Measurements from ENCODE around the gene EPHA8.

Gene EPHA8

DNA sequence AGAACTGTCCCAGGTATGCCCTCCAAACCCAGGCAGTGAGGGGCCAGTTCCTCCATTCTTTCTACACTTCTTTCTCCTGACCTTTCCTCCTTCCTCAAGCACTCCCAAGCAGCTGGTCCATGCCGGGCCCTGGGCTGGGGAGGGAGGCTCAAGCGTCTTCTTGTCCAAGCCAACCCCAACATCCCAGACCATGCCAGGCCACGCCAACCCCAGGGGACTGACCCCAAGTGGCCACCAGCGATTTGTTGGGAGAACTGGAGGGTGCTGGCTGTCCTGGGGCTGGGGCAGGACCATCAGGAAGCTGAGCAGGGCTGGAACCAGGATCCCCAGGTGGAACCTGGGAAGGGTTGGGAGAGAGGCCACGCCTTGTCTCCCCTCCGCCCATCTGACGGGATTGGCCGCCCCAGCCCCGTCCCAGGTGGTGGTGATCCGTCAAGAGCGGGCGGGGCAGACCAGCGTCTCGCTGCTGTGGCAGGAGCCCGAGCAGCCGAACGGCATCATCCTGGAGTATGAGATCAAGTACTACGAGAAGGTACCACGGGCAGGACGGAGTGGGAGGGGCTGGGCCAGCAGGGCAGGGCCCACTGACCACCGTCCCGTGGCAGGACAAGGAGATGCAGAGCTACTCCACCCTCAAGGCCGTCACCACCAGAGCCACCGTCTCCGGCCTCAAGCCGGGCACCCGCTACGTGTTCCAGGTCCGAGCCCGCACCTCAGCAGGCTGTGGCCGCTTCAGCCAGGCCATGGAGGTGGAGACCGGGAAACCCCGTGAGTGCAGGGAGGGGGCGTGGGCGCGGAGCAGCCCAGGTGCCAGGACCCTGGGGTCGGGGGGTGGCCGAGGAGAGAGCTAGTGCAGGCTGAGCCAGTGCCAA is 29.9 kb downstream of the EPHA8 start:
- DNase-seq (ENCODE audit: low read depth) = no peak

DNA sequence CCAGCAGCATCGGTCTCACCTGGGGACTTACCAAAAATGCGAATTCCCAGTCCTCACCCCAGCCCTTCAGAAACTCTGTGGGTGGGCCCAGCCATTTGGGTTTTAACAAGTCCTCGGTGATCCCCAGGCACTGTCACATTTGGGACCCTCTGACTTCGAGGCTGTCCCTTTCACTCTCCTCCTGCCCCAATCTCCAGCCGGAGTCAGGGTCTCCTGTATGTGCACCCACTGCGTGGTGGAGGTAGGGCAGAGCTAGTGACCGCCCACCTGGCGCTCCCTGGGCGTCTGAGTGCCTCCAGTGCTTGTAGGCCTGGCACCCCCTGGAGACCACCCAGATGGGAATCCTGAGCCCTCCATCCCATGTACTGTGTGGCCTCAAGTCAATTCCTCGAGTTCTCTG is 31.1 kb downstream of the EPHA8 start:
- DNase-seq (ENCODE audit: low read depth) = no peak

DNA sequence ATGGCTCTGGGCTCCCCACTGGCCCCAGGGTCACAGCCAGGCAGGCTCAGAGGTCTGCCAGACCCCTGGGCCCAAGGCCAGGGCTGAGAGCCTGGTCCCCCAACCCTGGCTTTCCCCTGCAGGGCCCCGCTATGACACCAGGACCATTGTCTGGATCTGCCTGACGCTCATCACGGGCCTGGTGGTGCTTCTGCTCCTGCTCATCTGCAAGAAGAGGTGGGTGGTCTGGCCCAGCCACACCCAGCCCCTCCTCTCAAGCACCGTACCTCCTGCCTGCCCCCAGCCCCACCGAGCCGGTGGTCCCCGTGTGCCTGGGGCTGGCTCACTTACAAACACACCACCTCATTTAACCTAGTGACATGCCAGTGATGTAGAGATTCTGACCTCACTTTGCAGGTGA is 31.8 kb downstream of the EPHA8 start:
- DNase-seq (ENCODE audit: low read depth) = no peak

DNA sequence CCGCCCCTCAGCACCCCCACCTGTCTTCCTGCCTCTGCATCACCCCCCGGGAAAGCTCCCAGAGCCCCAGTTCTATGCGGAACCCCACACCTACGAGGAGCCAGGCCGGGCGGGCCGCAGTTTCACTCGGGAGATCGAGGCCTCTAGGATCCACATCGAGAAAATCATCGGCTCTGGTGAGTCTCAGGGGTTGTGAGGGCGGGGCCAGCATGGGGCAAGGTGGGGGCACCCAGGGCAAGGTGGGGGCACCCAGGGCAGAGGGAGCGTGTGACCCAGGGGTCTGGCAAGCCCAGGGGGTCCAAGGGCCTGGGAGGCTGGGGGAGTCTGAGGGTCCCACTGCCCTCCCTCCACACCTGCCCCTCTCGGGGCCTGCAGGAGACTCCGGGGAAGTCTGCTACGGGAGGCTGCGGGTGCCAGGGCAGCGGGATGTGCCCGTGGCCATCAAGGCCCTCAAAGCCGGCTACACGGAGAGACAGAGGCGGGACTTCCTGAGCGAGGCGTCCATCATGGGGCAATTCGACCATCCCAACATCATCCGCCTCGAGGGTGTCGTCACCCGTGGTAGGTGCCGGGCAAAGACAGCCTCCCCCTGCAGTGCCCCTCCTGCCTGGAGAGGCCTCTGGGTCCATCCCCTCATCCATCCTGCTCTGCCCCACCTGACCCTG is 34.1 kb downstream of the EPHA8 start:
- no peak for DNase-seq (ENCODE audit: low read depth)

DNA sequence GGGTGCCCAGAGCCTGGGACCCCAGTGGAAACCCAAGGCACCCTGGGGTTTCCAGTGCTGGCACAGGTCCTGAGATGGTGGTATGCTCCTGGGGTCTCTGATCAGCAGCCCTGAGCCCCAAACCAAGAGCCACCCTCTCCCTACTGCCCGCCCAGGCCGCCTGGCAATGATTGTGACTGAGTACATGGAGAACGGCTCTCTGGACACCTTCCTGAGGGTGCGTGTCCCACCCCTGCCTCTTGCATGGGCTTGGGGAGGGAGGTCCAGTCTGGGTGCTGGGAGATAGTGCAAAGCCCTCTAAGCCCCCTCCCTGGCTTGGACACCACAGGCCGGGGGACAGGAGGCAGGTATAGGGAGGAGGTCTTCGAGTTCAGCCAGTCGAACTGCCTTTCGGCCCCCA is 34.7 kb downstream of the EPHA8 start:
- DNase-seq (ENCODE audit: low read depth) = no peak

DNA sequence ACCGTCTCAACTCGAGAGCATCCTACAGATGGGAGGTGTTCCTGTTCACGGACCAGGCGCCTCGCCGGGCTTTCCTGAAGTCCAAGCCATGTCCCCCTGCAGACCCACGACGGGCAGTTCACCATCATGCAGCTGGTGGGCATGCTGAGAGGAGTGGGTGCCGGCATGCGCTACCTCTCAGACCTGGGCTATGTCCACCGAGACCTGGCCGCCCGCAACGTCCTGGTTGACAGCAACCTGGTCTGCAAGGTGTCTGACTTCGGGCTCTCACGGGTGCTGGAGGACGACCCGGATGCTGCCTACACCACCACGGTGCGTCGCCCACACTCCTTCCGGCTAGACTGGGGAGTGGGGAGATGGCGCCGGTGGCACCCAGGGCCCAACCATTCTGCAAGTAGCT is 35.4 kb downstream of the EPHA8 start:
- no peak for DNase-seq (ENCODE audit: low read depth)

DNA sequence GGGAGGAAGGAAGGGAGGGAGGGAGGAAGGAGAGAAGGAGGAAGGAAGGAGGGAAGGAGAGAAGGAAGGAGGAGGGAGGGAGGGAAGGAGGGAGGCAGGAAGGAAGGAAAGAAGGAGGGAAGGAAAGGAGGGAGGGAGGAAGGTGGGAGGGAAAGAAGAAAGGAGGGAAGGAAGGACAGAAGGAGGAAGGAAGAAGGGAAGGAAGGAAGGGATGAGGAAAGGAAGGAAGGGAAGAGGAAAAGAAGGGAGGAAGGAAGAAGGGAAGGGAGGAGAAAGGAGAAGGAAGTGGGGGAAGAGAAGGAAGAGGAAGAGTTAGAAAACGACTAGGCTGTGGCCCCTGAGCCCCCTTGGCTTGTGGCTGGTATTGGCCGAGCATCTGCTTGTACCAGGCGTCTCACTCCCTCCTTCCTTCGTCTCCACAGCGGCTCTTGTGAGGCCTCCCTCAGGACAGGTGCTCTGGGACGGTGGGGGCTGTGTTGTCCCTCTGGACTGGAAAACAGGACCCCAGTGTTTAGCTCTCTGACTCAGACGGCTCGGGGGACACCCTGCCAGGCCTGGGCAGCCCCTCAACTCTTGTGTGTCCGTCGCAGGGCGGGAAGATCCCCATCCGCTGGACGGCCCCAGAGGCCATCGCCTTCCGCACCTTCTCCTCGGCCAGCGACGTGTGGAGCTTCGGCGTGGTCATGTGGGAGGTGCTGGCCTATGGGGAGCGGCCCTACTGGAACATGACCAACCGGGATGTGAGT is 37.0 kb downstream of the EPHA8 start:
- no peak for DNase-seq (ENCODE audit: low read depth)

DNA sequence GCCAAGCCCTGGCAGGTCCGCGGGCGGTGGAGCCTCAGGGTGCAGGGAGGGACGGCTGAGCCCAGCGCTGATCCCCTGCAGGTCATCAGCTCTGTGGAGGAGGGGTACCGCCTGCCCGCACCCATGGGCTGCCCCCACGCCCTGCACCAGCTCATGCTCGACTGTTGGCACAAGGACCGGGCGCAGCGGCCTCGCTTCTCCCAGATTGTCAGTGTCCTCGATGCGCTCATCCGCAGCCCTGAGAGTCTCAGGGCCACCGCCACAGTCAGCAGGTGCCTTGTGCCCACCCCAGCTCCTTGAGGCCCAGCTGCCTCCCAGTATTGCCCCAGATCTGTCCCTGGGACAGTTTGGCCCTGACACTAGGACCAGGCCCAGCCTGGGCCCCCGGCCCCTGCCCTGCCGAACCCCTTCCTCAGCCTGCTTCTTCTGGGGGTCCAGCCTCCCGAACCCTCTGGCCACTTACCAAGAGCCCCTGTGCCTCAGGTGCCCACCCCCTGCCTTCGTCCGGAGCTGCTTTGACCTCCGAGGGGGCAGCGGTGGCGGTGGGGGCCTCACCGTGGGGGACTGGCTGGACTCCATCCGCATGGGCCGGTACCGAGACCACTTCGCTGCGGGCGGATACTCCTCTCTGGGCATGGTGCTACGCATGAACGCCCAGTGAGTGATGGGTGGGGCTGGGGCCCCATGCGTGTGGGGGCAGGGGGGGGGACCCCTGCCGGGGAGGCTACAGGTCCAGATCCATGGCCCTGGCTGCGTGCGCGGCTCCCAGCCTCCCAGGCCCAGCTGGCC is 37.7 kb downstream of the EPHA8 start:
- DNase-seq (ENCODE audit: low read depth) = no peak

DNA sequence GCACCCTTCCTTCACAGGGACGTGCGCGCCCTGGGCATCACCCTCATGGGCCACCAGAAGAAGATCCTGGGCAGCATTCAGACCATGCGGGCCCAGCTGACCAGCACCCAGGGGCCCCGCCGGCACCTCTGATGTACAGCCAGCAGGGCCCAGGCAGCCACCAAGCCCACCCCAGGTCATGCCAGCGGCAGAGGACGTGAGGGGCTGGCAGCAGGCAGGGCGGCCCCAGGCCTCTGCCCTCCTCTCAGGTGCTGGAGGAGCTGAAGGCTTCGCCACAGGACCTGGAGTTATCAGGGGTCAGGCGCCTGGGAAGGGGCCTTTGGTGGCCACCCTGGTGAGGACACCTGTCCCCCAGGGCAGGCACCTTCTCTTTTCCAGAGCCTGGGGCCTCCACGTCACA is 38.3 kb downstream of the EPHA8 start:
- DNase-seq (ENCODE audit: low read depth) = no peak

DNA sequence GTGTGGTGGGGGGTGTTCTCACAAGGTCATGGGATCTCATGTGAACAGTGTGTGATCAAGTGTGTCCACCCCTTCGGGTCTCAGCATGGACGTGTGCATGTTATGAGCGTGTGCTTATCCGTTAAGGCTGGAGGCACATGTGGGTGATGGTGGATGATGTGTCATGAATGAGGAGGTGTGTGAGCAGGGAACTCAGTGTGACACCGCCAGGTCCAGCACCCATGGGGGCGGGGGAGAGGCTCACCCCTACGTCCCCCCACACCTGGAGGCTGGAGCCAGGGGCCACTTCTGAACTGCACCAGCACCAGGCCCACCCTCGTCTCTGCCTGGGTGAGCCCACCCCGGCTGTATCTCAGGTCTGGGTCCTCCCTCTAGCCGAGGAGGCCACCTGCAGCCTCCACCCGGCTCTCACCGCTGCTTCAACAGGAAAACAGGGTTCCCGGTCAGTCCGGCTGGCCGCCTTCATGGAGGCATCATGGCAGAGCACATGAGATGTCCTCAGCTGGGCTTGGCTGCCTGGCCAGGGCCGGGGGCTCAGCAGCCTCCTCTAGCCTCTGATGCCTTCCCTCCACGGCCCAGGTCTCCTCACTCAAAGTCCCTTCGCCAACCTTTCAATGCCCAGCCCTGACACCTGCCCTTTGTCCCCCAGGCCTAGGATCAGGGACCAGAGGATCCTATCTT is 38.9 kb downstream of the EPHA8 start:
- DNase-seq (ENCODE audit: low read depth) = no peak

DNA sequence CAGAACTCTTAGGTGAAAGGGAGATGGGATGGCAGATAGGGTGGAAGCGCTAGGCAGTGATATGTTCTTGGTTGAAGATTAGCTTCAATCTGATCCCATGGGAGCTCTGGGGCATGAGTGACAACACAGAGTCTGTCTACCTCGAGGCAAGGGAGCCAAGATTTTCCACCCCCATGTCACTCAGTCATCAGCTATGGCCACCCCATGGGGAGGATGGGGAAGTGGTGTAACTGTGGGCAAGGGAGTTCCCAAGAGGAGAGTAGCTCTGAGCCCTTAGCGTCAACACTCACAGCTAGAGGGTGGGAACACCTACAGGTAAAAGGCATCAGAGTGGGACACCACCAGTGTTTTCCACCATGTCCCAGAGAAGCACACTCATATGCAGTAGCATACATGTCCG is 42.9 kb downstream of the EPHA8 start:
- no peak for DNase-seq (ENCODE audit: low read depth)

DNA sequence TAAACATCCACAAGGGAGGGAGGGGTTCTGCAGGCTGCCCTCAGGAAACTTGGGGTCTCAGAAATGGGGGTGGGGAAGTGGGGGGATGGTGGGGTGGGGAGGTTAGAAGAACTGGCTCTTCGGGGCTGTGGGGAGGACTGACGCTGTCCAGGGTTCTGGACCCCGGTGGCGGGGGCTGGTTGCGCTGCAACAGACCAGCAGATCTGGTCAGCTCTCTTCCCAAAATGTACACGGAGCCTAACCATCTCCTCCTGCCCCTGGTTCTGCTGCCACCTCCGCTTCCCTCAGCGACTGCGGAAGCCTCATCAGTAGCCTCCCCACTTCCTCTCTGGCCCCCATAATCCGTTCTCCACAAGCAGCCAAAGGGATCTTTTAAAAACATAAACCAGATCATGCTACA is 43.9 kb downstream of the EPHA8 start:
- DNase-seq (ENCODE audit: low read depth) = no peak

DNA sequence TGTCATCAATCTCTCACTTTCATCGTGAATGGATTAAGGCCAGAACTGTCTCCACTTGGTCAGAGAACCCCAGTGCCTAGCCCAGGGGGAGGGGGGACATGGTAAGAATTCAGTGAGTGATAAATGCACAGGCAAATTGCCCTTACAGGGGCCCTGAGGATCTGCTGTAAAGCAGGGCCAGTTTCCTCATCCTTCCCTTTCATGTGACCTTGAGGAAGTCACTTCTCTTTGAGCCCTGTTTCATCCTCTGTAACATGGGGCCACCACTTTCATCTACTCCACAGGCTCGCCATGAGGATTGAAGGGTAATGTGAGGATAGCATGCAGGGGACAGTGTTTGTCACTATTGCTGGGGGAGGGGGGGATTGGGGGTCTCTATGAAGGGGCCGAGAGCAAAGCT is 45.1 kb downstream of the EPHA8 start:
- DNase-seq (ENCODE audit: low read depth) = no peak

DNA sequence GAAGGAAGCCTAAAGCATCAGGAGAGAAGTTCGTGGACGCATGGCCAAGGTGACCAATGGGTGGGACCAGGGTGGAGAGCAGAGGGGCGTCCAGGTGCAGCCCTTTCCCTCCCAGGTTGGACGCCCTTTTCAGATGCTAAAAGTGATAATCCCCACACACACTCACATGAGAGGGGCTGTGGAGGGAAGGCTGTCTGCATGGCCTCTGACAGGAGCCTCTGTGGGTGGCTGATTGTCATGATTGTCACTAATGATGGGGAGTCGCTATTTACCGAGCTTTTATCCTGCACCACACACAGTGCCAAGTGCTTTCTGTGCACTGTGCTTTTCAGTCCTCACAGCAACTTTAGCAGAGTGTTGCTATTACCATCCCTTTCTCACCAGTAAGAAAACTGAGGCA is 46.0 kb downstream of the EPHA8 start:
- no peak for DNase-seq (ENCODE audit: low read depth)

DNA sequence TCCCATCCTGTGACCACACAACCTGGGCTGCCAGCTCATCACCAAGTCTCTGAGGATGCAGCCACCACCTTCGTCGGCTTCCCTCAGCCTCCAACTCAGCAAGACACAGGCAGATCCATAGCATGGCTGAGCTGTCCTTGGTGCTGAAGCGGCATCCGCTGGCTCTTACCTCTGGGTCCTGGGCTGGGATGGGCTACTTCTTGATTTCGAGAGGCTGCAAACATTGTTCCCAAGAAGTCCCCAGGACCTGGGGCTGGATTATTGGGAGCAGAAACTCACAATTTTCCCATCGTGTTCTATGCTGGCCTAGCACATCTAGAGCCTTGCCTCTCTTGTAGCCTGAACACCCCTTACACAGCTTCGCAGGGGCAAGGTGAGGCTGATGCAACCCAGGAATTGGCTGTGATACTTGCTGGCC is 48.2 kb downstream of the EPHA8 start:
- DNase-seq (ENCODE audit: low read depth) = peak; percentile 15

DNA sequence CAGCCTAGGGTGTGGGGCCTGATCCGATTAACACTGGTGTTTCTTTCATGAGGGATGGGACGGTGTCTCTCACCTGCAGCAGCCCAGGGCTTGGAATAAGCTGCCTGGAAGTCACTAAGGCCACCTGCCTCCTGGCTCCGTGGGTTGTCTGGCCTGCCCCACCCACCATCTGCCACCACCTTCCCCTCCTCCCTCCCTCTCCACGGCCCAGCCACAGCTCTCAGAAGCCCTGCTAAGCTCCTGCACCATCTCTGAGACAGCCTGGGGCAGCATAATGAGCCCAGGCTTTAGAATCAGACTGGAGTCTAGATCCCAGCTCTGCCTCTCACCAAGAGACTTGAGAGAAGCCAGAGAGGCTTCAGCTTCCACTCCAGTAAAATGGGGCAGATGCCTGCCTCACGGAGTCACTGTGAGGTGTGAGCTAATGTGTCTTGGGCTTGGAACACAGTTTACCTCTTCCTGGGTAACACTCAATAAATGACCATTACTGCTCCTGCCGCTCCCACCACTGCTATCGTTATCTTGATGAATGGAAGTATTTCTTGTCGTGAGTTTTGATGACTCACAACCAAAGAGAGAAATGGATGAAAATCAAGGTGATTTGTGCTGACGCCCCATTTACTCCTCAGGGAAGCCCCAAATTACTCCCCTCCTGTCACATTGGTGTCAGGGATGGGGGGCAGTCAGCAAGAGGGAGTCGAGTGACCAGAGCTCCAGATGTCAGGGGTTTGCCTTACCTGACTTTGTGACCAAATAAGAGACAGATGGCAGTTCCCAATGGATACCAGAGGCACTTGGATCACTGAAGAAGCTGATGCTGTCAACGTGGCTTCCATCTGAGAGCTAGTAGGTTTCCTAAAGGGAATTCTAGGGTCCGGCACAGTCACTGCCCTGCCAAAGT is 49.6 kb downstream of the EPHA8 start:
- DNase-seq (ENCODE audit: low read depth) = no peak

DNA sequence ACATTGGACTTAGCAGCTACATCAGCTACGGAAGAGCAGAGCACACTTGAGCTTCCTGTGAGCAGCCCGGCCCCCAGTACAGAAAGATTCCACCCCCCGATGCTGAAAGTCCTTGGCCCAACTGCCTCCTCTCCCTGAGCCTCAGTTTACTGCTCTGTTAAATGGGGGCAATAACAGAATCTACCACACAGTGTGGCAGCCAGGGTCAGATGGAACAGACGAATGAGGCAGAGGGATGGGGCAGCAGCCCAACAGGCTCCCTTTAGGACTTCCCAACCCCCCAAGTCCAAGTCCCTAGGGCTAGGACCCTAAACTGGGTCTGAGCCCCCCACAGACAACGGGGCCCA is 50.3 kb downstream of the EPHA8 start:
- DNase-seq (ENCODE audit: low read depth) = no peak

DNA sequence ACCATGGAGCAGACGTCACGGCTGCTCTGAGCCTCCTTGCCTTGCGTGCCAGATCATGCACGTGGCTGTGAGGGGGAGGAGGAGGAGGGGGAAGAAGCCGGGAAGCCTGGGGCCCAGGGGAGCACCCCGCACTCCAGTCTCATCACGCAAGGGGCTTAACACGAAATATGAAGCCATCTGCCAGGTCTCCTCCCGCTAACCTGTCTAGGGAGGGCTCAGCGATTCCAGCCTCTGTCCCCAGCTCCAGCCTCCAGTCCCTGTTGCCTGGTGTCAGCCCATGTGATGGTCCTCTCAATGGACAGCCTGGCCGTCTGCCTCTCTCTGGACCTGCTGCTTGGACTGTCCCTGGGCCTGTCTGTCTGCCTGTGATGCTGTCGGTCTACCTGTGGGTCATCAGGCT is 50.7 kb downstream of the EPHA8 start:
- DNase-seq (ENCODE audit: low read depth) = no peak

DNA sequence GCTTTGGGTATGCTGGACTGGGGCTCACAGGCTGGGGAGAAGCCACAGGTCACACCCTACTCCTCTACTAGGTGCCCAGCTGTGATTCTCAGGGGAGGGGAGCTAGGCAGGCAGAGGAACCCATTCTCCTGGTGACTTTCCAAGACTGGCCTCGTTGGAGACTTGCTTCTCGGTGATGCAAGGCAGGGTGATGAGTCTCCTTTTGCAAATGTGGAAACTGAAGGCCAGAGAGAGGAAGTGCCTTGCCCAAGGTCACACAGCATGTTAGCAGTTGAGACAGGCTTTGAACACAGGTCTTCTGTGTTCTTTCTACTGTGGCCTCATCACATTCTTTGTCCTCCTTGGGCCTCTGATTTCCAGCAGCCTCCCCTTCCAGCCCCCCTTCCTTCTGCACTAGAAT is 52.6 kb downstream of the EPHA8 start:
- DNase-seq (ENCODE audit: low read depth) = no peak

DNA sequence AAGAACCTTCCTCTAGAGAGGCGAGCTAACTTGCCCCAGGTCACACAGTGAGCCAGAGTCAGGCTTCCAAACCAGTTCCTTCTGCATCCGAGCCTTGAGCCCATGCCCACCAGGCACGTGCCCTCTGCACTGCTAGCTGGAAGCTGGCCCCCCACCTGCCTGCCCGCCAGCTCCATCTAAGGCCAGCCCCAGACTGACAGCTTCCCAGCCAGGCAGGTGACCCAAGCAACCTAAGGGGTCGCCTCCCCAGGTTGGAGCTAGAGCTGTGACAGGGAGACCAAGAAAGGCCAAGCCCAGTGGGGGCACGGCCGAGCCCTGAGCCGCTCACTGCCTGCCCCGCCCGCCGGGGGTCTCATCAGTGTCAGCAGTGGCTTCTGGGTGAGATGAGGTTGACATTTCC is 53.3 kb downstream of the EPHA8 start:
- no peak for DNase-seq (ENCODE audit: low read depth)

DNA sequence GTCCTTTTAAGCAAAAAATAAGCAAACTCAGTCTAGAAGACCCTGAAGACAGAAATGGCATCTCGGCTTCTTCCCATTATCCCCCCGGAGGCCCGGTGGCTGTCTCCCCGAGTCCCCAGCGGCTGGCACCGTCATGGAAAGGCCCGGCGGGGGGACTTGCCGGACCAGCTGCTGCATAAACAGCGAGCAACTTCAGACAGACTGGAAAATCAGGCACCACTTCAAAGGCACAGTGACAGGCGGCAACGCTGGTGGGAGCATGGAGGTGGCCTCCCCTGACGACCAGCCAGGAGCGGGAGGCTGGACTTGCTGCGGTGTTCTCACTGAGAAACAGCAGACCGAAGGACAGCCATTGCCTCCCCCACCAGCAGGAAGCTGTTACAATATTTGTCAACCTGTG is 54.8 kb downstream of the EPHA8 start:
- no peak for DNase-seq (ENCODE audit: low read depth)
